CD1c-positive myeloid dendritic cell (primary cell): ENCODE data around the gene CEP89.
"Not testable (repeated sequence)": the region's sequence is repeated elsewhere in the genome, so short reads cannot be mapped to it uniquely, and the experiment has no call there.

Experiments used
- DNase-seq: peaks from one replicate; pipeline ENCODE4 v3.0.0-alpha.2; 2016; ENCODE audit errors: extremely low spot score

Gene CEP89

GRCh38 chr19:32966750-32967149 is 5.0 kb downstream of the CEP89 start:
- DNase-seq = no peak

GRCh38 chr19:32945260-32945659 is 26.5 kb downstream of the CEP89 start:
- DNase-seq = no peak

- DNase-seq = not testable (repeated sequence)
Observed at GRCh38 chr19:32941273-32941672, 30.5 kb downstream of the CEP89 start.

- no peak for DNase-seq
Observed at GRCh38 chr19:32936065-32936464, 35.7 kb downstream of the CEP89 start.

- no peak for DNase-seq
Observed at GRCh38 chr19:32935629-32936028, 36.1 kb downstream of the CEP89 start.

GRCh38 chr19:32933571-32933970 is 38.2 kb downstream of the CEP89 start:
- no peak for DNase-seq

GRCh38 chr19:32930567-32930966 is 41.2 kb downstream of the CEP89 start:
- no peak for DNase-seq

GRCh38 chr19:32928806-32929205 is 43.0 kb downstream of the CEP89 start:
- no peak for DNase-seq

- DNase-seq = no peak
Observed at GRCh38 chr19:32924200-32924599, 47.6 kb downstream of the CEP89 start.

- no peak for DNase-seq
Observed at GRCh38 chr19:32921624-32922023, 50.1 kb downstream of the CEP89 start.

- no peak for DNase-seq
Observed at GRCh38 chr19:32919365-32919764, 52.4 kb downstream of the CEP89 start.

- no peak for DNase-seq
Observed at GRCh38 chr19:32917616-32917996, 54.2 kb downstream of the CEP89 start.

GRCh38 chr19:32916969-32917615 is 54.7 kb downstream of the CEP89 start:
- no peak for DNase-seq

GRCh38 chr19:32914879-32915660 is 56.7 kb downstream of the CEP89 start:
- no peak for DNase-seq

GRCh38 chr19:32911467-32911866 is 60.3 kb downstream of the CEP89 start:
- DNase-seq = no peak

GRCh38 chr19:32910874-32911273 is 60.9 kb downstream of the CEP89 start:
- no peak for DNase-seq

- DNase-seq = no peak
Observed at GRCh38 chr19:32910094-32910493, 61.7 kb downstream of the CEP89 start.

GRCh38 chr19:32909257-32909656 is 62.5 kb downstream of the CEP89 start:
- no peak for DNase-seq

- no peak for DNase-seq
Observed at GRCh38 chr19:32908641-32909190, 63.0 kb downstream of the CEP89 start.

- no peak for DNase-seq
Observed at GRCh38 chr19:32902448-32902847, 69.3 kb downstream of the CEP89 start.

- DNase-seq = no peak
Observed at GRCh38 chr19:32901504-32902161, 70.1 kb downstream of the CEP89 start.

- no peak for DNase-seq
Observed at GRCh38 chr19:32896516-32897214, 75.1 kb downstream of the CEP89 start.
